ENCODE results near the gene EMC7.
A peak's percentile ranks its signal among the peaks of the same experiment; 100 is the strongest.
"Not testable (repeated sequence)": the region's sequence is repeated elsewhere in the genome, so short reads cannot be mapped to it uniquely, and the experiment has no call there.

Gene EMC7

DNA sequence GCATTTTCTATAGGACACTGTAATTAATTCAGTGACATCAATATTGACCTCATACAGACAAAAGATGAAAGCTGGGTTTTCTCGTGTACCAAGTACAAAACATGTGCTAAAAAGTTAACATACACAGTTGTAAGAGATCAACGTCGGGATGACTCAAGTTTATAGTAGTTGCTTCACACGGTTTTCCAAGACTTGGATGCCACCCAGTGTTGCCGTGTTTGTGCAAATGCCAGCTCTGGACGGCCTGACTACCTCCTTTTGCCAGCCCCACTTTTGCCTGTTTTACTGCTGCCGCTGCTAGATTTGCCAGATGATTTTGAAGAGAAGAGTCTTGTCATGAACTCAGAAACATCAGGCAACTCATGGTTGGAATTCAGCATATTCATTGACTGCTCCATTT lies 17.6 kb downstream of the EMC7 start:
- no peak for DNase-seq

DNA sequence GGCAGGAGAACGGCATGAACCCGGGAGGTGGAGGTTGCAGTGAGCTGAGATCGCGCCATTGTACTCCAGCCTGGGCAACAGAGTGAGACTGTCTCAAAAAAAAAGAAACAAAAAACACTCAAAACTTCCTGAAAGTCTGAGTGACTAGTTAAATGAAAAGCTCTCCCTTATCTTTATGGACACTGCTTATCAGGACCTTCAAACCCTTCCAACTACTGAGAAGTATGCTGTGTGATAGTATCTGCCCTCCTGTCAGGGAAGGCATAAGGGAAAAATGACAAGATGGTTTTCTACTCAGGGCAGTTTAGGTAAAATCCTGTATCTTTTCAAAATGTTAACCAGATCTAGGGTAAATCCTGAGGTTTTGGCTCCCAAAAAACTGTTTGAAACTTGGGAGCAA lies 21.8 kb downstream of the EMC7 start:
- DNase-seq, result no peak

DNA sequence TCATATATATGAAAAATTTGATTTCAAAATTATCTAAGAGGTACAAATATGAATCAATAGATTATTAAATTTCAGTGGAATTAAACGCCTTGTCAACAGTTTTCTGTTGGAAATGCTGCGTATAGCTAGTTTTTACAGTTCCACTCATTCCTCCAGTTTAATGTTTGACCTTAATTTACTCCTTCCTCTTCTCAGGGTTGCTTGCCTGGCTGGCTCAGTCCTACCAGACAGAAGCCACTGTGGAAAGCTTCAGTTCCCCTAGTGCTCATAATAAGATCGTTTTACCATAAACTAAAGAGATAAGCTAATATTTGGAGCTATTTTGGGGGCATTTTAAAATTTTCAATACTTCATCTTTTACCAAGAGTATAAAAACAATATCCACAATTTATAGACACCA lies 22.8 kb downstream of the EMC7 start:
- DNase-seq, result no peak

DNA sequence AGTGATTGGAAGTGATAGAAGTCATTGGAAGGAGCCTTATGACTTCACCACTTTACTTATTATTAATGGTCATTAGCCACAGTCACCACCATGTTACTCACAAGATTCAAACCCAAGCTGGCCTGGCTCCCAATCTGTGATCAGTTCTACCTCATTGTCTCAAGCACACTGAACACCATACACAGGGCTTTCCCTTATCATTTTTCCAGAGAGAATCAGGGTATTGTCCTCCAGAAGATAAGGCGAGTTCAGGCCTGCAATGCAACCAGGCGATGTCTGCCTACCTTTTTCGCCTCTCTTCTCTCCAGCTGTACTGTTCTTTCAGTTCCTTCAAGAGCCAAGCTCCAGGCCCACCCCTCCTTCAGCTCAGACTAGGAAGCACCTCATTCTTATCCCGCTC lies 24.9 kb downstream of the EMC7 start:
- DNase-seq, result no peak

DNA sequence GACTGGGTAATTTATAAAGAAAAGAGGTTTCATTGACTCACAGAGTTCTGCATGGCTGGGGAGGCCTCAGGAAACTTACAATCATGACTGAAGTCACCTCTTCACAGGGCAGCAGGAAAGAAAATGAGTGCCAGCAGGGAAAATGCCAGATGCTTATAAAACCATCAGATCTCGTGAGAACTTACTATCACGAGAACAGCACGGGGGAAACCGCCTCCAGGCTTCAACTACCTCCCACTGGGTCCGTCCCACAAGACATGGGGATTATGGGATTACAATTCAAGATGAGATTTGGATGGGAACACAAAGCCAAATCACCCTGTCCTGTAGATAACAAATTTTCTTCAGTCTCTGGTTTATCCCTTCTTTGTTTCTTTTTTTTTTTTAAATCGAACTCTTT lies 31.7 kb downstream of the EMC7 start:
- DNase-seq, result no peak

GRCh38 chr15:34065941-34066340 lies 35.7 kb downstream of the EMC7 start:
- DNase-seq, result no peak

DNA sequence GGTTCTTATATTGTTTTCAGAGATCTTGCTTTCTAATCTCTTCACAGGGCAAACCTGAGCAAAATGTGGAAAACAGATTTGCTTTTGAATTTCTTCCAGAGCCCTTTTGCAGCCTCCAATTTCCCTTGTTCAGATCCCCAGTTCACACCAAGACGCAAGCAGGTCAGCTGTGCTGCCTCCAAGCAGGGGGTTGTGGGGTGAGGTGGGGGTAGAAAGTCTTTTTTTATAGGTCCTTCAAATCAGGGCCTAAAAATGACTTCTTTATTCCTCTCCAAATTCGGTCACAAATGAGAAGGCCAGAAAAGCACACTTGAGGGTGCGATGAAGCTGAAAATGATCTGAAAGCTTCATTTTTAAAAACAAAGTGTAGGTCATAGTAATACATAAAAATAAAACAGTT lies 36.4 kb downstream of the EMC7 start:
- no peak for DNase-seq

GRCh38 chr15:34064438-34064837 lies 37.2 kb downstream of the EMC7 start:
- no peak for DNase-seq

GRCh38 chr15:34059946-34060345 lies 41.7 kb downstream of the EMC7 start:
- no peak for DNase-seq

- DNase-seq, result no peak
Measured at GRCh38 chr15:34059476-34059875, 42.2 kb downstream of the EMC7 start.

- no peak for DNase-seq
Measured at GRCh38 chr15:34056911-34057310, 44.8 kb downstream of the EMC7 start.

DNA sequence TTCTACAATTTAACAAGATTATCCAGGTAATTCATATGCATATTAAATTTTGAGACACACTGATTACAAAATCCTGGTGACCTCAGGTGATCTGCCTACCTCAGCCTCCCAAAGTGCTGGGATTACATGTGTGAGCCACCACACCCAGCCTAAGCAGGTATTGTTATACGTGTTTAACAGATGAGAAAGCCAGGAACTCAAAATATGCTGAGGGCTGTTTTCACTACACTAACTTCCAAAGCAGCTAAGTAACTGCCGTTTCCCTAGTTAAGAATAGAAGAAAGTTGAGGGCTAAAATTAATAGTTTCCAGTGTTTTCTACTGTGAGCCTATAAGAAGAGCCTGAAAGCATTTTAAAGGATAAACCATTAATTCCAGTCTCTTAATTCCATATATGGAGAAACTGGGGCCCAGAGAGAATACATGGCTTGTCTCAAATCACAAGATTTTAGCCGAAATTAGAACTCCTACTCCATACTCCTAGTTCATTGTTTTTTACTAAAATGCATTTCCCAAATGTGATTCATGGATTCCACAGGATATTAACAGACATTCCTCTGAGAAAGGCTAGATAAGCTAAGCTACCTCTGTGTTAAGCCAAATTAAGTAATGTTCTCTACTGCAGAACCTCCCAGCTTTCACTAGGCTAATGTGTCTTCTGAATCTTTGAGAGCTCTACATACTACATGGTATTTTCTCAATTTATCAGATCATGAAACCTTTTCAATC lies 45.6 kb downstream of the EMC7 start:
- no peak for DNase-seq

DNA sequence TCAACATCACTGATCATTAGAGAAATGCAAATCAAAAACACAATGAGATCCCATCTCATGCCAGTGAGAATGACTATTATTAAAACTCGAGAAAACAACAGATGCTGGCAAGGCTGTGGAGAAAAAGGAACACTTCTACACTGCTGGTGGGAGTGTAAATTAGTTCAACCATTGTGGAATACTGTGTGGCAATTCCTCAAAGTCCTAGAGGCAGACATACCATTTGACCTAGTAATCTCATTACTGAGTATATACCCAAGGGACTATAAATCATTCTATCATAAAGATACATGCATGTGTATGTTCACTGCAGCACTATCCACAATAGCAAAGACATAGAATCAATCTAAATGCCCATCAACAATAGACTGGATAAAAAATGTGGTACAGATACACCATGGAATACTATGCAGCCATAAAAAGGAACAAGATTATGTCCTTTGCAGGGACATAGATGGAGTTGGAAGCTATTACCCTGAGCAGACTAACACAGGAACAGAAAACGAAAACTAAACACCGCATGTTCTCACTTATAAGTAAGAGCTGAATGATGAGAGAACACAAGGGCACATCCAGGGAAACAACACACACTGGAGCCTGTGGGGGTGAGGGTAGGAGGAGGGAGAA lies 47.5 kb downstream of the EMC7 start:
- no peak for DNase-seq

- not testable (repeated sequence) for DNase-seq
Measured at GRCh38 chr15:34050385-34050784, 51.3 kb downstream of the EMC7 start.

GRCh38 chr15:34049112-34049511 lies 52.5 kb downstream of the EMC7 start:
- no peak for DNase-seq

DNA sequence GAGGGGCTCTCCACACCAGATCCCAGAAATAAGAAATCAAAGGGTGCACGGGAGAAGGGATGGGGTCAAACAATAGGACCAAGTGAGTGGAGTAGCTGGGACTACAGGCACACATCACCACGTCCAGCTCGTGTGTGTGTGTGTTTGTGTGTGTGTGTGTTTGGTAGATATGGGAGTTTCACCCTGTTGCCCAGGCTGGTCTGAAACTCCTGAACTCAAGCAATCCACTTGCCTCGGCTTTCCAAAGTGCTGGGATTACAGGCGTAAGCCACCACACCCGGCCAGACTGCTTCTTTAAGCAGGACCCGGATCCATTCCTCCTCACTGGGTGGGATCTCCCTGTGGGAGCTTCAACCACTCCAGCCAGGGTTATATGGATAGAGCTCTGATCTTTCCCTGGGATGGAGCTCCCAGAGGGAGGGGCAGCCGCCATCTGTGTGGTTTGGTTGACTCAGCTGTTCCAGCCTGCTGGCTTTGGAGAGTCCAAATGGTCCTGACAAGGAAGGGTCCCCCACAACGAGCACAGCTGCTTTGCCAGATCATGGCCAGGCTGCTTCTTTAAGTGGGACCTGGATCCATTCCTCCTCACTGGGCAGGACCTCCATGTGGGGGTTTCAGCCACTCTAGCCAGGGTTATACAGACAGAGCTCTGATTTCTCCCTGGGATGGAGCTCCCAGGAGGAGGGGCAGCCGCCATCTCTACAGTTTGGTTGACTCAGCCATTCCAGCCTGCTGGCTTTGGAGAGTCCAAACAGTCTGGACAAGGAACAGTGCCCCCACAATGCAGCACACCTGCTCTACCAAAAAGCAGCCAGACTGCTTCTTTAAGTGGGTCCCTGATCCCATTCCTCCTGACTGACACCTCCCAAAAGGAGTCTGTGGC lies 53.5 kb downstream of the EMC7 start:
- no peak for DNase-seq

- DNase-seq, result no peak
Measured at GRCh38 chr15:34046471-34047145, 55.1 kb downstream of the EMC7 start.

DNA sequence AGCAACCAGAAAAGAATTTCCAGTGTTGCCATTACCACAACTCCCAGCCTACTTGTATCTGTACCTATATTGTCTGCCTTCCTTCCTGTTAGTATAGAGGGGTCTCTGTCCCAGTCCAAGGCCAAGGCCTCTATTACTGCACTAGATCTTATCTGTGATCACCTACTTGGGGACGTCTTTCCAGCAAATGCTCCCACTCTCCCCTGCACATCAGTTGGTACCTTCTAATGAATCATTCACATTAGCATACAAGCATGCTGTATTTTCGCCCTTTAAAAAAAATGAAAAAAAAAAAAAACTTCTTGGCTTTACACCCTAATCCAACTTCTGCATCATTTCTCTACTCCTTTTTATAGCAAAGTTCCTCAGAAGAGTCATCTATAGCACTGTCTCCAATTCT lies 57.8 kb downstream of the EMC7 start:
- DNase-seq, result no peak

DNA sequence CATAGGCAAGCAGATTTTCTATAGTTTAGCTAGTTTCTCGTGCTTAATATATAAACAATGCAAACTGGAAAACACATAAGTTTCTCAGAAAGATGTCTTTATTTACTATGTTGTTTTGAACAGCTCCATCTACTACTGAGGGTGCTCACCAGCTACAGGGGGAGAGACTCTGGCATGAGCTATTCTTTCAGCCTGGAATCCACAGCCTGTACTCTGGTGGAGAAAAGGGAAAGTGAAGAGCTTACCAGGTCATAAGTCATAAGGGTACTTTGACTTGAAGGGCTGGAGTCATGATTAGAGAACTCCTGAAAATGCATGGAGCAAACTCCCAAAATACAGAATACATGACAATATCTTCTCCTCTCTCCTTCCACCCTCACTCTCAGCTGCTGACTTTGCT lies 58.3 kb downstream of the EMC7 start:
- no peak for DNase-seq

DNA sequence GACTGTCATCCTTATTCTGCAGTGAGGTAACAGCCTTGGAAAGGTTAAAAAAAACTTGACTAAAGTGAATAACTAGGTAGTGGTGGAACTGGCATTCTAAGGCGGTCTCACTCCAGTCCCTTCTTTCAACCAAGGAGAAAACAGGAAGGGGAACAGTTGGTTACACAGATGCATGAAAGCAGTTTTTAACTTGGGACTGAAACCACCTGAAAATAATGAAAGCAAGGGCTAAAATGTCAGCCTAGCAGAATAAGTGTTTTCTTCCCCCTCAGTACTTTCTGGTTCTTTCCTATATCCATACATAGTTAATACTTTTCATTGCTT lies 61.9 kb downstream of the EMC7 start:
- no peak for DNase-seq

GRCh38 chr15:34038871-34039789 lies 62.5 kb downstream of the EMC7 start, which contains the start of gene AVEN:
AVEN (minus strand) TSS chr15:34039204; CDS start chr15:34039046, 158 bp downstream.
- peak; percentile 36 for DNase-seq

All from effector CD4-positive, alpha-beta T cell (primary cell).